Measurements from ENCODE around the gene CYP2C18. TPM values are rescaled to one million over a fixed set of nuclear protein-coding genes. Genes with fewer than 3 reads are reported as not detected.
"Not testable (repeated sequence)": the region's sequence is repeated elsewhere in the genome, so short reads cannot be mapped to it uniquely, and the experiment has no call there.

The CYP2C18 gene
- total RNA-seq, 2 experiments from 2014 or later: not detected

DNA sequence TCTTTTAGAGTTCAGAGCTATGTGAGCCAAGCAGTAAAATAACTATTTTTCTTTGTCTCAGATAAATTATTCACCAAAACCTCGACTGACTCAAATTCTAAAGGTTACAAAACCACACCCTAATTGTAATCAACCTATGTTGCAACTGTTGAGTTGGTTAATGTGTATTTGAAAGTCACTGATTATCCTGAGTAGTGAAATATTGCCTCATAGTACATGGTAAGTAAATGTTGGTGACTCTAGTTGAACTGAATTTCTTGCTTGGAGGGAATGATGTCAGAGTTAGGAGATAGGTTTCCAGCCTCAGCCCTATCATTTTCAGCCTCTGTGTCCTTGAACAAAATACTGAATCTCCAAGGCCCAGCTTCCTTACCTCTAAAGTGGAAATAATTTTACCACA, 3.0 kb upstream of the CYP2C18 start:
- Mint-ChIP-seq H3K27me3 (no peaks in the 10 kb centered on the region), H3K36me3 (ENCODE audit: low read depth) (no peaks in the 10 kb centered on the region), H3K9me3 (no peaks in the 10 kb centered on the region), H3K4me1 (no peaks in the 10 kb centered on the region), H3K4me3 (no peak overlapping the region), H3K27ac (no peak overlapping the region)
- ChIA-PET CTCF (no interaction called here), POLR2A (no interaction called here)
- no peak for DNase-seq

DNA sequence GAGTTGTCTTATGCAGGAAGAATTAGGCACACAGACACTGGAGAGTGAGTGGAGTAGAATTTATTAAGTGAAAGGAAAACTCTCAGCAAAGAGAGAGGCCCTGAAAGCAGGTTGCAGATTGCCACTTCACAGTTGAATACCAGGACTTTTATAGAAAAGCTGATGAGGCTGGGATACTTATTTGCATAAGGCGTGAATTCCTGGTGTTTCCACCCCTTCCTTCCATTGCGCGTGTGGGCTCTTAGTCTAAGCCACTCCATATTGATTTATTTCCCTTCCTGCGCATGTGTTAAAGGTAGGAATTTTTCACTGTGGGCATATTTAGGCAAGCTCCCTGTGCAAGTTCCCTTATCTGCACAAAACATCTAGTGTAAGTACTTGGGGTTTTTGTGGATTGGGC, 893 bp upstream of the CYP2C18 start:
- H3K27ac Mint-ChIP-seq; H3K4me1 Mint-ChIP-seq; POLR2A ChIA-PET; DNase-seq; H3K36me3 Mint-ChIP-seq (ENCODE audit: low read depth); H3K9me3 Mint-ChIP-seq; H3K4me3 Mint-ChIP-seq; CTCF ChIA-PET; H3K27me3 Mint-ChIP-seq: not testable (repeated sequence)

DNA sequence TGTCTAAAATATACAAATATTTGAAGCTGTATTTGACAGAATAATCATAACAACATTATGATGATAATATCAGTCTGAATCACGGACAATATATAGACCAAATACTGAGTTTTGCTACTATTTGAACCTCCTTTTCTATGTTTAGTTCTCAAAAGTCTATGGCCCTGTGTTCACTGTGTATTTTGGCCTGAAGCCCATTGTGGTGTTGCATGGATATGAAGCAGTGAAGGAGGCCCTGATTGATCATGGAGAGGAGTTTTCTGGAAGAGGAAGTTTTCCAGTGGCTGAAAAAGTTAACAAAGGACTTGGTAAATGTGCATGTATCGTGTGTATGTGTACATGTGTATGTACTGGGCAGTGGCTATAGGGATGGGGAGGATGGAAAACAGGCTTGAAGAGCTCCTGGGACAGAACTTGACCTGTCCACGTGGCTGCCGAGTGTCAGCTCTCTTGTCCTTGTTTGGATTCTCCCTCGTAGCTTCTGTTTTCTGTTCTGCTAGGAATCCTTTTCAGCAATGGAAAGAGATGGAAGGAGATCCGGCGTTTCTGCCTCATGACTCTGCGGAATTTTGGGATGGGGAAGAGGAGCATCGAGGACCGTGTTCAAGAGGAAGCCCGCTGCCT, 4.2 kb downstream of the CYP2C18 start:
- ChIA-PET POLR2A (no interaction called here), CTCF (interaction anchor here (0.6 kb wide), 1 partner anchor 886 kb away, joined by 3 read pairs; no protein-coding TSS in a partner anchor)
- no peak overlapping the region for H3K4me3 Mint-ChIP-seq
- no peaks in the 10 kb centered on the region for H3K9me3 Mint-ChIP-seq
- H3K27me3 Mint-ChIP-seq: no peaks in the 10 kb centered on the region
- H3K4me1 Mint-ChIP-seq: no peaks in the 10 kb centered on the region
- H3K36me3 Mint-ChIP-seq (ENCODE audit: low read depth): no peaks in the 10 kb centered on the region
- no peak for DNase-seq
- no peak overlapping the region for H3K27ac Mint-ChIP-seq

DNA sequence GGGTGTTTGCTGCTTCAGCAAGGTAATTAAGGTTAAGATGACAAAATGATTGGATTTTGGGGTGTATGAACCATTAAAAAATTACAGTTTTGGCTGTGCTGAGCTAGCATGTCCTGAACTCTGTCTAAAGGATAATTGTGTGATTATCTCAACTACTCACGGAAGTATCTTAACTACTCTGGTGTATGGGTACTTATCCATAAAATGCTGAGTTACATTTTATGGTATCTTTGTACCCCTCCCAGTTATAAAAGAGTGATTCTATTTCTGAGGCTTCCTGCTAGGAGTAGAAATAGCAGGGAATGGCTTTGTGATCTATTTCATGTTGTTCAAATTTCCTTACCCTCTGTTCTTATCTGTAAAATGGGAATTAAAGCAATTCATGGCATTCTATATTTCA, 22.6 kb downstream of the CYP2C18 start:
- POLR2A ChIA-PET: no interaction called here
- DNase-seq: no peak
- H3K9me3 Mint-ChIP-seq: no peaks in the 10 kb centered on the region
- no peaks in the 10 kb centered on the region for H3K27me3 Mint-ChIP-seq
- H3K36me3 Mint-ChIP-seq (ENCODE audit: low read depth): no peaks in the 10 kb centered on the region
- H3K27ac Mint-ChIP-seq: no peak overlapping the region
- no peaks in the 10 kb centered on the region for H3K4me1 Mint-ChIP-seq
- no peak overlapping the region for H3K4me3 Mint-ChIP-seq
- CTCF ChIA-PET: no interaction called here

DNA sequence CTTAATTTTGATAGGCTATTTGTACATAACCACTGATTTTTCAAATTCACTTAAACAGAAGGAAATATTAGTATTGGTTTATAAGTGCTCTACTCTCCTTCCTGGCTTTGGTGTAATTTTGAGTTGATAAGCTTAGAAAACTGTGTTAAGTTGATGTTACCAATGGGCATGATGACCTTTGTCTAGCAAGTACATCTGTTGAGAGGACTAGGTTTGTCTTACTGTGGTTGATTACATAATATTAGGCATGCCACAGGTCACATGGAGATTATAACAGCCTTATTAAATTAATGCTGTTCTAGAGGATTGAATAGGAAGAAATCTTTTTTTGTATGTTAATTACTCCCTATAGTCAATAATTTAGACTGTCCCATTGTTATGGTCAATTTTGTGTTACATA, 27.0 kb downstream of the CYP2C18 start:
- Mint-ChIP-seq H3K9me3 (no peaks in the 10 kb centered on the region), H3K4me3 (no peak overlapping the region), H3K27ac (no peak overlapping the region), H3K27me3 (no peaks in the 10 kb centered on the region), H3K4me1 (no peaks in the 10 kb centered on the region), H3K36me3 (ENCODE audit: low read depth) (no peaks in the 10 kb centered on the region)
- ChIA-PET POLR2A (no interaction called here), CTCF (no interaction called here)
- no peak for DNase-seq

DNA sequence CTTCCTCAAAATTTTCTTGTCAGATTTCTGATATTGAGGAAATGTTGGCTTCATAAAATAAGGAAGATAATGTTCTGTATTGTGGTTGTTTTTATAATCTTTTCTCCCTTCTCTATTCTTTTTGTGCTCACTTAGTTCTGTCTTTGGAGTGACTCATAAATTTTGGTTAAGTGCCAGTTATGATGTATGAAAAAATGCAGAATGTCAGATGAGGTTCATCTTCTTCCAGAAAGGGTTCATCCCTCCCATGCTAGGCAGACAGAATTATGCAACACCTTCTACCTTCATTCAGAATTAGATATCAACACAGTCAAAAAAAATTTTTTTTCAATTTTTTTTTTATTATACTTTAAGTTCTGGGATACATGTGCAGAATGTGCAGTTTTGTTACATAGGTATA, 42.3 kb downstream of the CYP2C18 start:
- ChIA-PET POLR2A (no interaction called here), CTCF (no interaction called here)
- no peaks in the 10 kb centered on the region for H3K9me3 Mint-ChIP-seq
- no peak overlapping the region for H3K27ac Mint-ChIP-seq
- H3K27me3 Mint-ChIP-seq: no peaks in the 10 kb centered on the region
- no peaks in the 10 kb centered on the region for H3K36me3 Mint-ChIP-seq (ENCODE audit: low read depth)
- no peak overlapping the region for H3K4me3 Mint-ChIP-seq
- no peak for DNase-seq
- H3K4me1 Mint-ChIP-seq: no peaks in the 10 kb centered on the region

DNA sequence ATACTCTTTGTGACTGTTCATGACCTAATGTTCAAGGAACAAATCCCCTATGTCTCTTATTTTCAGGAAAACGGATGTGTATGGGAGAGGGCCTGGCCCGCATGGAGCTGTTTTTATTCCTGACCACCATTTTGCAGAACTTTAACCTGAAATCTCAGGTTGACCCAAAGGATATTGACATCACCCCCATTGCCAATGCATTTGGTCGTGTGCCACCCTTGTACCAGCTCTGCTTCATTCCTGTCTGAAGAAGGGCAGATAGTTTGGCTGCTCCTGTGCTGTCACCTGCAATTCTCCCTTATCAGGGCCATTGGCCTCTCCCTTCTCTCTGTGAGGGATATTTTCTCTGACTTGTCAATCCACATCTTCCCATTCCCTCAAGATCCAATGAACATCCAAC, 51.7 kb downstream of the CYP2C18 start:
- Mint-ChIP-seq H3K9me3 (no peaks in the 10 kb centered on the region), H3K27me3 (no peaks in the 10 kb centered on the region), H3K4me1 (no peaks in the 10 kb centered on the region), H3K4me3 (no peak overlapping the region), H3K27ac (no peak overlapping the region), H3K36me3 (ENCODE audit: low read depth) (no peaks in the 10 kb centered on the region)
- POLR2A ChIA-PET: no interaction called here
- no peak for DNase-seq
- CTCF ChIA-PET: no interaction called here

DNA sequence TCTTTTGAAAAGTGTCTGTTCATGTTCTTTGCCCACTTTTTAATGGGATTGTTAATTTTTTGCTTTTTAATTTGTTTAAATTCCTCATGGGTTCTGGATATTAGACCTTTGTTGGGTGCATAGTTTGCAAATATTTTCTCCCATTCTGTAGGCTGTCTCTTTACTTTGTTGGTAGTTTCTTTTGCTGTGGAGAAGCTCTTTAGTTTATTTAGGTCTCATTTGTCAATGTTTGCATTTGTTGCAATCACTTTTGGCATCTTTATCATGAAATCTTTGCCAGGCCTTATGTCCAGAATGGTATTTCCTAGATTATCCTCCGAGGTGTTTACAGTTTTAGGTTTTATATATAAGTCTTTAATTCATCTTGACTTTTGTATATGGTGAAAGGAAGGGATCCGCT, 55.1 kb downstream of the CYP2C18 start:
- Mint-ChIP-seq H3K27ac (no peak overlapping the region), H3K4me3 (no peak overlapping the region), H3K36me3 (ENCODE audit: low read depth) (no peaks in the 10 kb centered on the region), H3K9me3 (peaks cover 4% of the 10 kb centered on the region), H3K27me3 (no peaks in the 10 kb centered on the region), H3K4me1 (no peaks in the 10 kb centered on the region)
- DNase-seq: no peak
- CTCF ChIA-PET: no interaction called here
- POLR2A ChIA-PET: no interaction called here

DNA sequence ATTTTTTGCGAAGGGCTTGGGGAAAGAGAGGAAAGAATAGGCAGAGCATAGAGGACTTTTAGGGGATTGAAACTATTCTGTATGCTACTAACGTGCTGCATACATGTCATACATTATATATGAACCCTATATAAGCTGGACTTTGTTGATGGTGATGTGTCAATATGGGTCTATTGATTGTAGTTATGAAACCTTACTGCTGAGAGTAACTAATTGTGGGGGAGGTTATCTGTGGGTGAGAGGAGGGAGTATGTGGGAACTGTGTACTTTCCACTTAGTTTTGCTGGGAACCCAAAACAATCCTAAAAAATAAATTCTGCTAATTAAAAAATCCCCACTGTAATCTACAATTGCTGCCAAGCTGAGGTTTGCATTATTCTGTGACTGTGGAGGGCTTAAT, 63.6 kb downstream of the CYP2C18 start:
- no peaks in the 10 kb centered on the region for H3K4me1 Mint-ChIP-seq
- H3K27ac Mint-ChIP-seq: no peak overlapping the region
- ChIA-PET POLR2A (no interaction called here), CTCF (no interaction called here)
- no peaks in the 10 kb centered on the region for H3K27me3 Mint-ChIP-seq
- H3K4me3 Mint-ChIP-seq: no peak overlapping the region
- peaks cover 4% of the 10 kb centered on the region for H3K9me3 Mint-ChIP-seq
- no peaks in the 10 kb centered on the region for H3K36me3 Mint-ChIP-seq (ENCODE audit: low read depth)
- no peak for DNase-seq

DNA sequence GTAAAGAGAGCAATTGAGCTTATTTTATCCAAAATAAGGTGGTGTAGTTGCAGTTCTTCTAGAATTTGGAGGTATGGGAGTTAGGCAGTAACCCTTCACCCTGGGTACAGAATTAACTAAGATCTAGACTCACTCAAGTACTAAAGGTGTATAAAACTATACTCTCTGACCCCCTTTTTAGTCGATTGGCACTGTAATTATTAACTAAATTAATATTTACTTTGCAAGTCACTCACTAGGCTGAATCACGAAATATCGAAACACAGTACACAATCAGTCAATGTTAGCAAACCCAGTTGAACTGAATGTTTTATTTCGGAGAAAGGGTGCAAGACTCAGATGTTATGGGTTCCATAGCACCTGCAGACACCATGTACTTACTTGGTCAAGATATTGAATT, 64.3 kb downstream of the CYP2C18 start:
- no peaks in the 10 kb centered on the region for H3K4me1 Mint-ChIP-seq
- POLR2A ChIA-PET: no interaction called here
- H3K27ac Mint-ChIP-seq: no peak overlapping the region
- CTCF ChIA-PET: no interaction called here
- H3K9me3 Mint-ChIP-seq: no peaks in the 10 kb centered on the region
- DNase-seq: no peak
- no peak overlapping the region for H3K4me3 Mint-ChIP-seq
- H3K36me3 Mint-ChIP-seq (ENCODE audit: low read depth): no peaks in the 10 kb centered on the region
- H3K27me3 Mint-ChIP-seq: no peaks in the 10 kb centered on the region

DNA sequence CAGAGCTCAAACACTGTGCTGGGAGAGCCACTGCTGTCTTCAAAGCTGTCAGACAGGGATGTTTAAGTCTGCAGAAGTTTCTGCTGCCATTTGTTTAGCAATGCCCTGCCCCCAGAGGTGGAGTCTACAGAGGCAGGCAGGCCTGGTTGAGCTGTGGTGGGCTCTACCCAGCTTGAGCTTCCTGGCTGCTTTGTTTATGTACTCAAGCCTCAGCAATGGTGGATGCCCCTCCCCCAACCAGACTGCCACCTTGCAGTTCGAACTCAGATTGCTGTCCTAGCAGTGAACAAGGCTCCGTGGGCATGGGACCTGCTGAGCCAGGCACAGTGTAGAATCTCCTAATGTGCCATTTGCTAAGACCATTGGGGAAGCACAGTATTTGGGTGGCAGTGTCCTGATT, 74.4 kb downstream of the CYP2C18 start:
- H3K4me3 Mint-ChIP-seq: no peak overlapping the region
- DNase-seq: no peak
- no peaks in the 10 kb centered on the region for H3K36me3 Mint-ChIP-seq (ENCODE audit: low read depth)
- H3K9me3 Mint-ChIP-seq: no peaks in the 10 kb centered on the region
- H3K4me1 Mint-ChIP-seq: no peaks in the 10 kb centered on the region
- CTCF ChIA-PET: no interaction called here
- H3K27ac Mint-ChIP-seq: no peak overlapping the region
- H3K27me3 Mint-ChIP-seq: no peaks in the 10 kb centered on the region
- POLR2A ChIA-PET: no interaction called here

DNA sequence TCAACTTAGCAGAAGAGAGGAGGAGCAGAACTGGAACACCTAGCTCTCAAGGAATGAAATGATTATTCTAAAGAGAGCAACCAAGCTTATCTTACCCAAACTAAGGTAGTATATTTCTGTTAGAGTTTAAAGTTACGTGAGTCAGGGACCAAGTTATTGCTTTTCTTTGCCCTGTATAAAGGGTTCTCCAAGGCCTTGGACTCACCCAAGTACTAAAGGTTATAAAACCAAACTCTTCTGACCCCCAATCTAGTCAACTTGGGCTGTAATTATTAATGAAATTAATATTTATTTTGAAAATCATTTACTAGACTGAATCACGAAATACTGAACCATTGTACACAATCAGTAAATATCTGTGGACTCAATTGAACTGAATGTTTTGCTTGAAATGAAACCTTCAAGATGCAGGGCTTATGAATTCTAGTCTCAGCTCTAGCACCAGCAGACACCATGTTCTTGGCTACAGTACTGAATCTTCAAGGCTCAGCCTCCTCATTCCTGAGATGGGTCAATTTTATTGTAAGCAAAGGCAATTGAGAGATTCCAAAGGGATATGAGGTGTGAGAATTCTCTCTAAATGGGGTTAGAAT, 77.2 kb downstream of the CYP2C18 start:
- Mint-ChIP-seq H3K27me3 (no peaks in the 10 kb centered on the region), H3K27ac (no peak overlapping the region), H3K4me1 (no peaks in the 10 kb centered on the region), H3K9me3 (peaks cover 3% of the 10 kb centered on the region), H3K4me3 (no peak overlapping the region), H3K36me3 (ENCODE audit: low read depth) (no peaks in the 10 kb centered on the region)
- ChIA-PET CTCF (no interaction called here), POLR2A (no interaction called here)
- DNase-seq: no peak

DNA sequence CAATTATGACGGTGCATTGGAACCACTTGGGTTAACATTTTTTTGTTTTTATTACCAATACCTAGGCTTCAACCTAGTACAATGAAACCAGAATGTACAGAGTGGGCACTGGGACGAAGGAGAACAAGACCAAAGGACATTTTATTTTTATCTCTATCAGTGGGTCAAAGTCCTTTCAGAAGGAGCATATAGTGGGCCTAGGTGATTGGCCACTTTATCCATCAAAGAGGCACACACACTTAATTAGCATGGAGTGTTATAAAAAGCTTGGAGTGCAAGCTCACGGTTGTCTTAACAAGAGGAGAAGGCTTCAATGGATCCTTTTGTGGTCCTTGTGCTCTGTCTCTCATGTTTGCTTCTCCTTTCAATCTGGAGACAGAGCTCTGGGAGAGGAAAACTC, 78.9 kb downstream of the CYP2C18 start, which contains the start of gene CYP2C19:
Gene CYP2C19, plus strand, starts transcription at position 289 of the 400 bp plus-strand sequence. Its CDS starts 25 bp downstream, at position 314.
- CTCF ChIA-PET: no interaction called here
- no peak within 1 kb of the TSS for H3K27ac Mint-ChIP-seq

DNA sequence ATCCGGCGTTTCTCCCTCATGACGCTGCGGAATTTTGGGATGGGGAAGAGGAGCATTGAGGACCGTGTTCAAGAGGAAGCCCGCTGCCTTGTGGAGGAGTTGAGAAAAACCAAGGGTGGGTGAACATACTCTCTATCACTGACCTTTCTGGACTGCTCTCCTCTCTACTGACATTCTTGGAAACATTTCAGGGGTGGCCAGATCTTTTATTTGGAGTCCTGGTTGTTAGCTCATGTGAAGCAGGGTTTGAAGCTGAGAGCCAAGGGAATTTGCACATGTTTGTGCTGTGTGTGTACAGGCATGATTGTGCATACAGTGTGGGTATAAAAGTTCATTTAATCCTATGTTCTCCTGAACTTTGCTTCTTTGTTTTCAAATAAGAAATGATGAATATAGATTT, 91.9 kb downstream of the CYP2C18 start:
- POLR2A ChIA-PET; H3K36me3 Mint-ChIP-seq (ENCODE audit: low read depth); DNase-seq; H3K4me1 Mint-ChIP-seq; H3K9me3 Mint-ChIP-seq; H3K27ac Mint-ChIP-seq; CTCF ChIA-PET; H3K27me3 Mint-ChIP-seq; H3K4me3 Mint-ChIP-seq: not testable (repeated sequence)

More for the DNA sequence above, 78.9 kb downstream of the CYP2C18 start, which contains the start of gene CYP2C19:
- no peak within 1 kb of the TSS for H3K4me3 Mint-ChIP-seq
- H3K9me3 Mint-ChIP-seq: peaks cover 3% of the 10 kb centered on the region
- no peak for DNase-seq
- no peaks in the 10 kb centered on the region for H3K4me1 Mint-ChIP-seq
- H3K36me3 Mint-ChIP-seq (ENCODE audit: low read depth): no peaks in the 10 kb centered on the region
- POLR2A ChIA-PET: no interaction called here
- no peaks in the 10 kb centered on the region for H3K27me3 Mint-ChIP-seq

Measured in activated CD4-positive, alpha-beta memory T cell treated with anti-CD3 and anti-CD28 coated beads, Interleukin-2, amount 10 ng/mL, durations not matched to agents 7 days and 5 days (primary cell).